ENCODE measurements around the gene EPHA6. TPM values are rescaled to one million over a fixed set of nuclear protein-coding genes. Genes with fewer than 3 reads are reported as not detected.

EPHA6 gene
- total RNA-seq, 1 experiment from 2014 or later = 1.2 TPM

GRCh38 chr3:97550408-97550807 is 736.0 kb downstream of the EPHA6 start:
- H3K27ac ChIP-seq = no peak overlapping the region
- no peaks in the 10 kb centered on the region for H3K9me2 ChIP-seq (ENCODE audit: insufficient read depth)
- no peaks in the 10 kb centered on the region for H4K20me1 ChIP-seq (ENCODE audit: insufficient read depth)
- H2AFZ ChIP-seq = no peak overlapping the region
- no peaks in the 10 kb centered on the region for H3K27me3 ChIP-seq (ENCODE audit: insufficient read depth, low read depth)
- TF ChIP-seq EZH2 (IDR thresholded peaks at IDR 0.05; ENCODE audit: low read depth) = no peak
- TF ChIP-seq CTCF (conservative IDR thresholded peaks at IDR 0.05) = no peak
- no peak overlapping the region for H3K4me3 ChIP-seq
- H3K4me2 ChIP-seq = no peak overlapping the region
- H3K4me1 ChIP-seq (replicated peaks; ENCODE audit: insufficient read depth) = no peaks in the 10 kb centered on the region
- no TSS peak for BruUV-seq (replicated peaks)
- CTCF ChIA-PET = no interaction called here
- DNase-seq = no peak
- H3K9me3 ChIP-seq (ENCODE audit: insufficient read depth, low read depth) = no peaks in the 10 kb centered on the region
- intact Hi-C loops (cut with micrococcal nuclease; ENCODE audit: unreplicated experiment) = no loop called here
- POLR2A ChIA-PET (ENCODE audit: unreplicated experiment) = no interaction called here
- no peaks in the 10 kb centered on the region for H3K79me2 ChIP-seq (ENCODE audit: low read depth)
- no peaks in the 10 kb centered on the region for H3K36me3 ChIP-seq (ENCODE audit: low read depth)
- H3F3A ChIP-seq (ENCODE audit: insufficient read depth, low read depth) = no peaks in the 10 kb centered on the region

- POLR2A ChIA-PET (ENCODE audit: unreplicated experiment) = no interaction called here
These were observed 737.8 kb downstream of the EPHA6 start for GRCh38 chr3:97552186-97552585.

GRCh38 chr3:97575742-97576141 is 761.3 kb downstream of the EPHA6 start:
- ChIA-PET CTCF (no interaction called here), POLR2A (ENCODE audit: unreplicated experiment) (no interaction called here)
- Histone ChIP-seq H3F3A (ENCODE audit: insufficient read depth, low read depth) (no peaks in the 10 kb centered on the region), H3K27ac (no peak overlapping the region), H3K79me2 (ENCODE audit: low read depth) (no peaks in the 10 kb centered on the region), H2AFZ (no peak overlapping the region), H3K4me2 (no peak overlapping the region), H3K9me3 (ENCODE audit: insufficient read depth, low read depth) (no peaks in the 10 kb centered on the region), H3K36me3 (ENCODE audit: low read depth) (no peaks in the 10 kb centered on the region), H3K4me1 (replicated peaks; ENCODE audit: insufficient read depth) (no peaks in the 10 kb centered on the region), H4K20me1 (ENCODE audit: insufficient read depth) (no peaks in the 10 kb centered on the region), H3K4me3 (no peak overlapping the region), H3K27me3 (ENCODE audit: insufficient read depth, low read depth) (no peaks in the 10 kb centered on the region), H3K9me2 (ENCODE audit: insufficient read depth) (no peaks in the 10 kb centered on the region)
- intact Hi-C loops (cut with micrococcal nuclease; ENCODE audit: unreplicated experiment) = no loop called here
- BruUV-seq (replicated peaks) = no TSS peak
- TF ChIP-seq EZH2 (IDR thresholded peaks at IDR 0.05; ENCODE audit: low read depth) (no peak), CTCF (conservative IDR thresholded peaks at IDR 0.05) (no peak)
- no peak for DNase-seq

More at GRCh38 chr3:97552186-97552585, 737.8 kb downstream of the EPHA6 start:
- Histone ChIP-seq H2AFZ (no peak overlapping the region), H3K9me3 (ENCODE audit: insufficient read depth, low read depth) (no peaks in the 10 kb centered on the region), H3K27me3 (ENCODE audit: insufficient read depth, low read depth) (no peaks in the 10 kb centered on the region), H3K36me3 (ENCODE audit: low read depth) (no peaks in the 10 kb centered on the region), H3K79me2 (ENCODE audit: low read depth) (no peaks in the 10 kb centered on the region), H4K20me1 (ENCODE audit: insufficient read depth) (no peaks in the 10 kb centered on the region), H3K4me3 (no peak overlapping the region), H3F3A (ENCODE audit: insufficient read depth, low read depth) (no peaks in the 10 kb centered on the region), H3K4me2 (no peak overlapping the region), H3K4me1 (replicated peaks; ENCODE audit: insufficient read depth) (no peaks in the 10 kb centered on the region), H3K9me2 (ENCODE audit: insufficient read depth) (no peaks in the 10 kb centered on the region), H3K27ac (no peak overlapping the region)
- intact Hi-C loops (cut with micrococcal nuclease; ENCODE audit: unreplicated experiment) = no loop called here
- DNase-seq = no peak
- BruUV-seq (replicated peaks) = no TSS peak
- TF ChIP-seq CTCF (conservative IDR thresholded peaks at IDR 0.05) (no peak), EZH2 (IDR thresholded peaks at IDR 0.05; ENCODE audit: low read depth) (no peak)
- CTCF ChIA-PET = no interaction called here
